Liver (tissue), 9 donors: ENCODE results near the gene FOXS1. TPM values are rescaled to one million over a fixed set of nuclear protein-coding genes. Genes with fewer than 3 reads are reported as not detected.

Experiments
- DNase-seq: peaks from one replicate; pipeline ENCODE4 v3.0.0-alpha.2; 2017; ENCODE audit warnings: low spot score
- H3K27ac ChIP-seq, 2 donors: one replicate each; pipeline ENCODE4 v1.7.0; 2013; ENCODE audit warnings: inconsistent platforms in 2 of 2, low read length in 2 of 2, control low read depth in 1 of 2, low read depth in 1 of 2, mild to moderate bottlenecking in 1 of 2
- H3K27me3 ChIP-seq, 4 donors: one replicate each; pipeline versions ENCODE4 v1.6.1 to v1.7.0; 2013; ENCODE audit warnings: low read length in 3 of 4, inconsistent platforms in 1 of 4, mild to moderate bottlenecking in 1 of 4, moderate library complexity in 1 of 4; ENCODE audit not compliant: control insufficient read depth in 4 of 4, insufficient read depth in 4 of 4
- H3K36me3 ChIP-seq, 4 donors: one replicate each; pipeline versions ENCODE4 v1.6.1 to v1.7.0; 2013; ENCODE audit warnings: low read length in 3 of 4, mild to moderate bottlenecking in 3 of 4, low read depth in 1 of 4, moderate library complexity in 1 of 4; ENCODE audit not compliant: control insufficient read depth in 4 of 4, insufficient read depth in 3 of 4
- H3K4me1 ChIP-seq, 4 donors: one replicate each; pipeline versions ENCODE4 v1.6.1 to v1.7.0; 2013; ENCODE audit warnings: low read length in 3 of 4, mild to moderate bottlenecking in 3 of 4, moderate library complexity in 1 of 4; ENCODE audit not compliant: control insufficient read depth in 4 of 4, insufficient read depth in 4 of 4
- H3K4me3 ChIP-seq, 3 donors: one replicate each; pipeline versions ENCODE4 v1.6.1 to v1.7.0; 2013; ENCODE audit warnings: low read length in 3 of 3, control low read depth in 1 of 3, low read depth in 1 of 3, mild to moderate bottlenecking in 1 of 3
- H3K9ac ChIP-seq, 2 donors: one replicate each; pipeline ENCODE4 v1.7.0; 2013; ENCODE audit warnings: low read length in 2 of 2, mild to moderate bottlenecking in 2 of 2, moderate library complexity in 2 of 2, control low read depth in 1 of 2, low read depth in 1 of 2
- H3K9me3 ChIP-seq, 4 donors: one replicate each; pipeline versions ENCODE4 v1.6.1 to v1.7.0; 2013; ENCODE audit warnings: low read length in 3 of 4; ENCODE audit not compliant: control insufficient read depth in 4 of 4
- CTCF ChIP-seq: fragments of 150-350 bp; IDR thresholded peaks from 2 replicates; pipeline ENCODE4 v1.5.1; 2017; ENCODE audit warnings: improper control_type of control experiment, low read depth, low read length; ENCODE audit not compliant: missing input control
- FOXA1 ChIP-seq: IDR thresholded peaks from 2 replicates; pipeline ENCODE4 v1.6.1; 2016; ENCODE audit warnings: antibody characterized with exemption
- FOXA2 ChIP-seq: IDR thresholded peaks from 2 replicates; pipeline ENCODE4 v1.6.1; 2016; ENCODE audit warnings: antibody characterized with exemption
- GABPA ChIP-seq, 2 donors: IDR thresholded peaks in 1 of 2; conservative IDR thresholded peaks in 1 of 2; 2 replicates each; pipeline ENCODE4 v1.6.1; 2016; ENCODE audit warnings: antibody characterized with exemption in 2 of 2, mild to moderate bottlenecking in 1 of 2, moderate library complexity in 1 of 2
- HNF4A ChIP-seq, 2 donors: conservative IDR thresholded peaks; 2 replicates each; pipeline ENCODE4 v1.6.1; 2016; ENCODE audit warnings: antibody characterized with exemption in 2 of 2, mild to moderate bottlenecking in 2 of 2
- HNF4G ChIP-seq: IDR thresholded peaks from 2 replicates; pipeline ENCODE4 v1.6.1; 2016; ENCODE audit warnings: antibody characterized with exemption
- NR2F2 ChIP-seq: IDR thresholded peaks from 2 replicates; pipeline ENCODE4 v1.6.1; 2016; ENCODE audit warnings: antibody characterized with exemption
- RAD21 ChIP-seq, 2 donors: IDR thresholded peaks; 2 replicates each; pipeline ENCODE4 v1.6.1; 2016; ENCODE audit warnings: antibody characterized with exemption in 2 of 2, mild to moderate bottlenecking in 2 of 2
- RXRA ChIP-seq, 2 donors: IDR thresholded peaks; 2 replicates each; pipeline ENCODE4 v1.6.1; 2017 to 2018; ENCODE audit warnings: antibody characterized with exemption in 2 of 2, mild to moderate bottlenecking in 1 of 2
- TAF1 ChIP-seq: conservative IDR thresholded peaks from 2 replicates; pipeline ENCODE4 v1.6.1; 2016; ENCODE audit warnings: antibody characterized with exemption, mild to moderate bottlenecking
- YY1 ChIP-seq: IDR thresholded peaks from 2 replicates; pipeline ENCODE4 v1.6.1; 2016; ENCODE audit warnings: antibody characterized with exemption, mild to moderate bottlenecking
- WGBS: extraction: QIAGEN DNeasy Blood & Tissue Kit; methylation state at CpG from one replicate; pipeline ENCODE4 v1.1.7; 2013; 5-methylcytosine and 5-hydroxymethylcytosine counted together
- polyA plus RNA-seq, 2 donors: library from polyadenylated mRNA; stranded (reverse) in 1 of 2; unstranded in 1 of 2; fragments of 200-250 nt in 1 of 2; fragments of >200 nt in 1 of 2; fragmentation: Nextera tagmentation in 1 of 2; extraction: Ambion mirVana in 1 of 2; gene quantifications; one replicate each; pipeline versions ENCODE4 v1.2.1 to v1.2.3, GENCODE V29; 2013 to 2015
- total RNA-seq, 2 donors: library from RNA; depleted of rRNA; stranded (reverse); fragments of >200 nt; gene quantifications; one replicate each; pipeline ENCODE4 v1.2.3, GENCODE V29; 2014
- donor health status: healthy.
- donor health status: healthy.
- donor health status: healthy.
- donor health status: healthy.
- donor health status: healthy.

Gene FOXS1
- total and polyA plus RNA-seq, 4 donors = 0.21 to 0.51 (median 0.28) TPM

GRCh38 chr20:31823360-31824124 is 21.9 kb downstream of the FOXS1 start:
- Histone ChIP-seq H3K4me1 (peaks cover 0 to 10% (median 2%) of the 10 kb centered on the region in 4 donors), H3K27me3 (no peaks in the 10 kb centered on the region), H3K27ac (no peak overlapping the region), H3K9me3 (no peaks in the 10 kb centered on the region), H3K9ac (no peak overlapping the region), H3K4me3 (no peak overlapping the region), H3K36me3 (no peaks in the 10 kb centered on the region)
- no peak for TF ChIP-seq FOXA2
- TF ChIP-seq HNF4G = no peak
- TF ChIP-seq TAF1 = no peak
- TF ChIP-seq NR2F2 = no peak
- no peak for TF ChIP-seq YY1
- TF ChIP-seq RXRA (IDR thresholded peaks at IDR 0.05) = no peak
- TF ChIP-seq GABPA (IDR thresholded peaks at IDR 0.05 in 1 of 2, conservative IDR thresholded peaks at IDR 0.05 in 1 of 2) = no peak
- TF ChIP-seq FOXA1 = no peak
- TF ChIP-seq CTCF = no peak
- TF ChIP-seq RAD21 (IDR thresholded peaks at IDR 0.05) = no peak
- no peak for TF ChIP-seq HNF4A (conservative IDR thresholded peaks at IDR 0.05)
- WGBS = 69% methylated on average over 14 of the region's 14 CpGs
- no peak for DNase-seq

- Histone ChIP-seq H3K4me3 (peak overlapping the region in 1 of 3 donors; percentile 18), H3K9me3 (no peaks in the 10 kb centered on the region), H3K36me3 (no peaks in the 10 kb centered on the region), H3K4me1 (peaks cover 0 to 10% (median 2%) of the 10 kb centered on the region in 4 donors), H3K9ac (no peak overlapping the region), H3K27me3 (no peaks in the 10 kb centered on the region), H3K27ac (no peak overlapping the region)
- 6% methylated on average over 29 of the region's 29 CpGs for WGBS
- peak; percentile 85 for DNase-seq
- TF ChIP-seq HNF4A (conservative IDR thresholded peaks at IDR 0.05) = no peak
- TF ChIP-seq CTCF = peak; percentile 97
- TF ChIP-seq NR2F2 = no peak
- peak; percentile 93 to 95 for TF ChIP-seq RAD21 (IDR thresholded peaks at IDR 0.05)
- TF ChIP-seq FOXA1 = no peak
- TF ChIP-seq RXRA (IDR thresholded peaks at IDR 0.05) = no peak
These were observed 22.7 kb downstream of the FOXS1 start for GRCh38 chr20:31822421-31823330.
